ENCODE data around the gene APBB2.
"Not testable (repeated sequence)": the region's sequence is repeated elsewhere in the genome, so short reads cannot be mapped to it uniquely, and the experiment has no call there.

The APBB2 gene

GRCh38 chr4:40924096-40924792 lies 290.1 kb downstream of the APBB2 start:
- peak; percentile 65 to 77 for DNase-seq

- peak; percentile 86 to 94 for DNase-seq
Measured at GRCh38 chr4:40923316-40924095, 290.8 kb downstream of the APBB2 start.

GRCh38 chr4:40919976-40920375 lies 294.4 kb downstream of the APBB2 start:
- DNase-seq: not testable (repeated sequence)

GRCh38 chr4:40918330-40918729 lies 296.0 kb downstream of the APBB2 start:
- peak in 1 of 2 experiments; percentile 65 for DNase-seq

- no peak for DNase-seq
Measured at GRCh38 chr4:40916880-40917279, 297.5 kb downstream of the APBB2 start.

- DNase-seq: no peak
Measured at GRCh38 chr4:40916218-40916555, 298.2 kb downstream of the APBB2 start.

GRCh38 chr4:40915318-40916217 lies 298.8 kb downstream of the APBB2 start:
- DNase-seq: no peak

- DNase-seq: no peak
Measured at GRCh38 chr4:40912460-40913184, 301.7 kb downstream of the APBB2 start.

GRCh38 chr4:40910706-40911105 lies 303.6 kb downstream of the APBB2 start:
- DNase-seq: no peak

GRCh38 chr4:40909363-40909876 lies 304.9 kb downstream of the APBB2 start:
- peak; percentile 64 to 87 for DNase-seq

GRCh38 chr4:40908702-40909362 lies 305.5 kb downstream of the APBB2 start:
- DNase-seq: peak; percentile 82 to 85

- DNase-seq: no peak
Measured at GRCh38 chr4:40908297-40908696, 306.0 kb downstream of the APBB2 start.

GRCh38 chr4:40905414-40905813 lies 308.9 kb downstream of the APBB2 start:
- no peak for DNase-seq

- DNase-seq: not testable (repeated sequence)
Measured at GRCh38 chr4:40900531-40900930, 313.8 kb downstream of the APBB2 start.

- peak; percentile 93 to 94 for DNase-seq
Measured at GRCh38 chr4:40897557-40898203, 316.7 kb downstream of the APBB2 start.

- no peak for DNase-seq
Measured at GRCh38 chr4:40890764-40891163, 323.6 kb downstream of the APBB2 start.

GRCh38 chr4:40890199-40890598 lies 324.1 kb downstream of the APBB2 start:
- no peak for DNase-seq

- DNase-seq: no peak
Measured at GRCh38 chr4:40888933-40889332, 325.4 kb downstream of the APBB2 start.

- DNase-seq: no peak
Measured at GRCh38 chr4:40887764-40888131, 326.6 kb downstream of the APBB2 start.

GRCh38 chr4:40886931-40887763 lies 327.2 kb downstream of the APBB2 start:
- no peak for DNase-seq
